HEK293 (cell line): ENCODE data around the gene COMMD3.

Experiments used
- CTCF ChIA-PET: fragments of 350-600 bp; formaldehyde crosslinking; extraction: SDS; loops from one replicate; lab custom pipeline; 2021; ENCODE audit warnings: antibody characterized with exemption; lab: Yijun Ruan, JAX
- POLR2A ChIA-PET: fragments of 300-600 bp; formaldehyde crosslinking; extraction: SDS; loops from one replicate; lab custom pipeline; 2020; ENCODE audit warnings: antibody characterized with exemption, inconsistent platforms; lab: Yijun Ruan, JAX
- H3K27ac ChIP-seq: fragments of 200-500 bp; sonication (Bioruptor generic); 2 replicates; pipeline ENCODE4 v1.5.1; 2014; ENCODE audit warnings: low read depth, low read length, control low read depth, inconsistent platforms; ENCODE audit errors: extremely low read depth
- H3K36me3 ChIP-seq, 2 experiments: fragments of 200-500 bp in 1 of 2; sonication (Bioruptor generic) in 1 of 2; 1 replicate in 1 of 2; 2 replicates in 1 of 2; pipeline ENCODE4 v1.5.1; 2014 to 2017; ENCODE audit warnings: inconsistent platforms in 2 of 2, low read length in 2 of 2; ENCODE audit not compliant: control insufficient read depth in 2 of 2, insufficient read depth in 1 of 2
- H3K4me1 ChIP-seq: fragments of 200-500 bp; sonication (Bioruptor generic); 2 replicates; pipeline ENCODE4 v1.5.1; 2014; ENCODE audit warnings: mild to moderate bottlenecking, low read length, inconsistent platforms; ENCODE audit not compliant: control insufficient read depth, insufficient read depth
- H3K4me3 ChIP-seq: 2 replicates; pipeline ENCODE4 v1.5.1; 2011; ENCODE audit warnings: low read depth, mild to moderate bottlenecking, control low read depth, low read length, moderate library complexity
- H3K9me3 ChIP-seq: fragments of 200-500 bp; sonication (Bioruptor generic); 2 replicates; pipeline ENCODE4 v1.5.1; 2014; ENCODE audit warnings: low read depth, low read length, inconsistent platforms; ENCODE audit not compliant: control insufficient read depth, insufficient read depth
- ATF2 ChIP-seq: fragments of 450-650 bp; formaldehyde crosslinking; IDR thresholded peaks from 2 replicates; pipeline ENCODE4 v1.5.1; 2016; ENCODE audit warnings: missing biosample characterization, missing genetic modification characterization, low read depth
- KLF16 ChIP-seq: fragments of 450-650 bp; formaldehyde crosslinking; IDR thresholded peaks from 2 replicates; pipeline ENCODE4 v1.5.1; 2017; ENCODE audit warnings: missing biosample characterization, missing genetic modification characterization
- MZF1 ChIP-seq: fragments of 450-650 bp; formaldehyde crosslinking; IDR thresholded peaks from 2 replicates; pipeline ENCODE4 v1.5.1; 2017; ENCODE audit warnings: missing biosample characterization, missing genetic modification characterization, borderline replicate concordance
- SP2 ChIP-seq: fragments of 450-650 bp; formaldehyde crosslinking; IDR thresholded peaks from 2 replicates; pipeline ENCODE4 v1.5.1; 2016; ENCODE audit warnings: missing biosample characterization, missing genetic modification characterization
- WT1 ChIP-seq: fragments of 450-650 bp; formaldehyde crosslinking; IDR thresholded peaks from 2 replicates; pipeline ENCODE4 v1.5.1; 2016; ENCODE audit warnings: missing biosample characterization, missing genetic modification characterization
- YY1 ChIP-seq: fragments of 450-650 bp; formaldehyde crosslinking; IDR thresholded peaks from 2 replicates; pipeline ENCODE4 v1.5.1; 2018; ENCODE audit warnings: missing biosample characterization, missing genetic modification characterization
- ZBTB17 ChIP-seq: fragments of 450-650 bp; formaldehyde crosslinking; IDR thresholded peaks from 2 replicates; pipeline ENCODE4 v1.5.1; 2016; ENCODE audit warnings: missing biosample characterization, missing genetic modification characterization
- ZBTB20 ChIP-seq: fragments of 450-650 bp; formaldehyde crosslinking; IDR thresholded peaks from 2 replicates; pipeline ENCODE4 v1.5.1; 2016; ENCODE audit warnings: missing biosample characterization, missing genetic modification characterization
- ZBTB26 ChIP-seq: fragments of 450-650 bp; formaldehyde crosslinking; optimal IDR thresholded peaks from 2 replicates; pipeline ENCODE3; 2016; ENCODE audit warnings: missing biosample characterization, mild to moderate bottlenecking, missing genetic modification characterization
- ZBTB8A ChIP-seq: fragments of 450-650 bp; formaldehyde crosslinking; IDR thresholded peaks from 2 replicates; pipeline ENCODE4 v1.5.1; 2016; ENCODE audit warnings: missing biosample characterization, missing genetic modification characterization
- ZNF239 ChIP-seq: fragments of 450-650 bp; formaldehyde crosslinking; IDR thresholded peaks from 2 replicates; pipeline ENCODE4 v1.5.1; 2016; ENCODE audit warnings: missing biosample characterization, missing genetic modification characterization
- ZNF24 ChIP-seq: fragments of 450-650 bp; formaldehyde crosslinking; IDR thresholded peaks from 2 replicates; pipeline ENCODE4 v1.5.1; 2016; ENCODE audit warnings: missing biosample characterization, missing genetic modification characterization
- ZNF394 ChIP-seq: fragments of 450-650 bp; formaldehyde crosslinking; IDR thresholded peaks from 2 replicates; pipeline ENCODE4 v1.5.1; 2016; ENCODE audit warnings: missing biosample characterization, missing genetic modification characterization, mild to moderate bottlenecking, moderate library complexity, borderline replicate concordance
- ZNF521 ChIP-seq: fragments of 450-650 bp; formaldehyde crosslinking; IDR thresholded peaks from 2 replicates; pipeline ENCODE4 v1.5.1; 2017; ENCODE audit warnings: missing biosample characterization, mild to moderate bottlenecking, missing genetic modification characterization
- ZNF610 ChIP-seq: fragments of 450-650 bp; formaldehyde crosslinking; IDR thresholded peaks from 2 replicates; pipeline ENCODE4 v1.5.1; 2016; ENCODE audit warnings: missing biosample characterization, missing genetic modification characterization, borderline replicate concordance
- ZNF621 ChIP-seq: fragments of 450-650 bp; formaldehyde crosslinking; IDR thresholded peaks from 2 replicates; pipeline ENCODE4 v1.5.1; 2017; ENCODE audit warnings: missing biosample characterization, missing genetic modification characterization
- ZNF704 ChIP-seq: fragments of 450-650 bp; formaldehyde crosslinking; IDR thresholded peaks from 2 replicates; pipeline ENCODE4 v1.5.1; 2016; ENCODE audit warnings: missing biosample characterization, missing genetic modification characterization
- ZNF792 ChIP-seq: fragments of 450-650 bp; formaldehyde crosslinking; IDR thresholded peaks from 2 replicates; pipeline ENCODE4 v1.5.1; 2016; ENCODE audit warnings: missing biosample characterization, missing genetic modification characterization
- ZSCAN30 ChIP-seq: fragments of 450-650 bp; IDR thresholded peaks from 2 replicates; pipeline ENCODE4 v1.5.1; 2018; ENCODE audit warnings: missing biosample characterization, mild to moderate bottlenecking, missing genetic modification characterization, moderate library complexity
- TF ChIP-seq, protein P1 (sequence below): fragments of 450-650 bp; formaldehyde crosslinking; IDR thresholded peaks from 2 replicates; pipeline ENCODE4 v1.5.1; 2017; ENCODE audit warnings: missing biosample characterization, missing genetic modification characterization
- TF ChIP-seq, protein P2 (sequence below): fragments of 450-650 bp; formaldehyde crosslinking; IDR thresholded peaks from 2 replicates; pipeline ENCODE4 v1.5.1; 2016; ENCODE audit warnings: missing biosample characterization, missing genetic modification characterization
- TF ChIP-seq, protein P3 (sequence below): fragments of 450-650 bp; IDR thresholded peaks from 2 replicates; pipeline ENCODE4 v1.5.1; 2018; ENCODE audit warnings: missing biosample characterization, mild to moderate bottlenecking, missing genetic modification characterization
- TF ChIP-seq, protein P4 (sequence below): fragments of 450-650 bp; formaldehyde crosslinking; conservative IDR thresholded peaks from 2 replicates; pipeline ENCODE4 v1.5.1; 2016; ENCODE audit warnings: low read depth, missing biosample characterization, missing genetic modification characterization

Gene COMMD3

GRCh38 chr10:22316286-22317075, at the start of gene COMMD3:
COMMD3 (plus strand) TSS chr10:22316388; CDS start chr10:22316418, 30 bp downstream.
- Histone ChIP-seq H3K9me3 (no peaks in the 10 kb centered on the region), H3K4me3 (peak within 1 kb of the TSS; percentile 75), H3K27ac (peak within 1 kb of the TSS; percentile 96), H3K4me1 (peaks cover 14% of the 10 kb centered on the region; the same call in 1 of the 2 replicates), H3K36me3 (no peaks in the 10 kb centered on the region)
- ChIA-PET POLR2A (interaction anchor here (1.0 to 4.5 kb wide), 12 partner anchors 8 to 320 kb away, joined by 3 to 37 read pairs (median 6); partner anchors contain the start of genes DNAJC1 and SPAG6), CTCF (interaction anchor here (0.7 to 1.2 kb wide), 6 partner anchors 83 to 819 kb away, joined by 3 read pairs; no protein-coding TSS in a partner anchor)
- TF ChIP-seq ZBTB17 (tag by site-specific recombination) = peak; percentile 71
- no peak for TF ChIP-seq ZNF621 (tag by site-specific recombination)
- peak; percentile 90 for TF ChIP-seq ZNF792 (tag by site-specific recombination)
- peak; percentile 59; the same call in 1 of the 2 replicates for TF ChIP-seq ZBTB20 (tag by site-specific recombination)
- TF ChIP-seq ZNF704 (tag by site-specific recombination) = no peak
- TF ChIP-seq ZNF24 (tag by site-specific recombination) = peak; percentile 40; the same call in 1 of the 2 replicates
- TF ChIP-seq, protein P1, sequence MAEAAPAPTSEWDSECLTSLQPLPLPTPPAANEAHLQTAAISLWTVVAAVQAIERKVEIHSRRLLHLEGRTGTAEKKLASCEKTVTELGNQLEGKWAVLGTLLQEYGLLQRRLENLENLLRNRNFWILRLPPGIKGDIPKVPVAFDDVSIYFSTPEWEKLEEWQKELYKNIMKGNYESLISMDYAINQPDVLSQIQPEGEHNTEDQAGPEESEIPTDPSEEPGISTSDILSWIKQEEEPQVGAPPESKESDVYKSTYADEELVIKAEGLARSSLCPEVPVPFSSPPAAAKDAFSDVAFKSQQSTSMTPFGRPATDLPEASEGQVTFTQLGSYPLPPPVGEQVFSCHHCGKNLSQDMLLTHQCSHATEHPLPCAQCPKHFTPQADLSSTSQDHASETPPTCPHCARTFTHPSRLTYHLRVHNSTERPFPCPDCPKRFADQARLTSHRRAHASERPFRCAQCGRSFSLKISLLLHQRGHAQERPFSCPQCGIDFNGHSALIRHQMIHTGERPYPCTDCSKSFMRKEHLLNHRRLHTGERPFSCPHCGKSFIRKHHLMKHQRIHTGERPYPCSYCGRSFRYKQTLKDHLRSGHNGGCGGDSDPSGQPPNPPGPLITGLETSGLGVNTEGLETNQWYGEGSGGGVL = no peak
- no peak for TF ChIP-seq ZNF521 (tag by site-specific recombination)
- no peak for TF ChIP-seq WT1
- TF ChIP-seq, protein P2, sequence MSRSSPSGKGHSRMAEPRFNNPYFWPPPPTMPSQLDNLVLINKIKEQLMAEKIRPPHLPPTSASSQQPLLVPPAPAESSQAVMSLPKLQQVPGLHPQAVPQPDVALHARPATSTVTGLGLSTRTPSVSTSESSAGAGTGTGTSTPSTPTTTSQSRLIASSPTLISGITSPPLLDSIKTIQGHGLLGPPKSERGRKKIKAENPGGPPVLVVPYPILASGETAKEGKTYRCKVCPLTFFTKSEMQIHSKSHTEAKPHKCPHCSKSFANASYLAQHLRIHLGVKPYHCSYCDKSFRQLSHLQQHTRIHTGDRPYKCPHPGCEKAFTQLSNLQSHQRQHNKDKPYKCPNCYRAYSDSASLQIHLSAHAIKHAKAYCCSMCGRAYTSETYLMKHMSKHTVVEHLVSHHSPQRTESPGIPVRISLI (tag by site-specific recombination) = no peak
- TF ChIP-seq ZBTB8A (tag by site-specific recombination) = peak; percentile 65; the same call in 1 of the 2 replicates
- no peak for TF ChIP-seq ZNF239 (tag by site-specific recombination)
- no peak for TF ChIP-seq ATF2 (tag by site-specific recombination)
- TF ChIP-seq MZF1 (tag by site-specific recombination) = 0 out of 2 replicates have a peak, but pooled peaks have one; percentile 12
- TF ChIP-seq ZNF394 (tag by site-specific recombination) = peak; percentile 95
- TF ChIP-seq ZSCAN30 (tag by site-specific recombination) = peak; percentile 28; the same call in 1 of the 2 replicates
- peak; percentile 47; the same call in 1 of the 2 replicates for TF ChIP-seq KLF16 (tag by site-specific recombination)
- no peak for TF ChIP-seq SP2 (tag by site-specific recombination)
- TF ChIP-seq ZNF610 (tag by site-specific recombination) = peak; percentile 15; the same call in 1 of the 2 replicates
- TF ChIP-seq ZBTB26 = peak; percentile 86
- TF ChIP-seq YY1 (tag by site-specific recombination) = peak; percentile 62; the same call in 1 of the 2 replicates
- TF ChIP-seq, protein P3, sequence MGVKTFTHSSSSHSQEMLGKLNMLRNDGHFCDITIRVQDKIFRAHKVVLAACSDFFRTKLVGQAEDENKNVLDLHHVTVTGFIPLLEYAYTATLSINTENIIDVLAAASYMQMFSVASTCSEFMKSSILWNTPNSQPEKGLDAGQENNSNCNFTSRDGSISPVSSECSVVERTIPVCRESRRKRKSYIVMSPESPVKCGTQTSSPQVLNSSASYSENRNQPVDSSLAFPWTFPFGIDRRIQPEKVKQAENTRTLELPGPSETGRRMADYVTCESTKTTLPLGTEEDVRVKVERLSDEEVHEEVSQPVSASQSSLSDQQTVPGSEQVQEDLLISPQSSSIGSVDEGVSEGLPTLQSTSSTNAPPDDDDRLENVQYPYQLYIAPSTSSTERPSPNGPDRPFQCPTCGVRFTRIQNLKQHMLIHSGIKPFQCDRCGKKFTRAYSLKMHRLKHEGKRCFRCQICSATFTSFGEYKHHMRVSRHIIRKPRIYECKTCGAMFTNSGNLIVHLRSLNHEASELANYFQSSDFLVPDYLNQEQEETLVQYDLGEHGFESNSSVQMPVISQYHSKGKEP (tag by site-specific recombination) = 0 out of 2 replicates have a peak, but pooled peaks have one; percentile 30
- TF ChIP-seq, protein P4, sequence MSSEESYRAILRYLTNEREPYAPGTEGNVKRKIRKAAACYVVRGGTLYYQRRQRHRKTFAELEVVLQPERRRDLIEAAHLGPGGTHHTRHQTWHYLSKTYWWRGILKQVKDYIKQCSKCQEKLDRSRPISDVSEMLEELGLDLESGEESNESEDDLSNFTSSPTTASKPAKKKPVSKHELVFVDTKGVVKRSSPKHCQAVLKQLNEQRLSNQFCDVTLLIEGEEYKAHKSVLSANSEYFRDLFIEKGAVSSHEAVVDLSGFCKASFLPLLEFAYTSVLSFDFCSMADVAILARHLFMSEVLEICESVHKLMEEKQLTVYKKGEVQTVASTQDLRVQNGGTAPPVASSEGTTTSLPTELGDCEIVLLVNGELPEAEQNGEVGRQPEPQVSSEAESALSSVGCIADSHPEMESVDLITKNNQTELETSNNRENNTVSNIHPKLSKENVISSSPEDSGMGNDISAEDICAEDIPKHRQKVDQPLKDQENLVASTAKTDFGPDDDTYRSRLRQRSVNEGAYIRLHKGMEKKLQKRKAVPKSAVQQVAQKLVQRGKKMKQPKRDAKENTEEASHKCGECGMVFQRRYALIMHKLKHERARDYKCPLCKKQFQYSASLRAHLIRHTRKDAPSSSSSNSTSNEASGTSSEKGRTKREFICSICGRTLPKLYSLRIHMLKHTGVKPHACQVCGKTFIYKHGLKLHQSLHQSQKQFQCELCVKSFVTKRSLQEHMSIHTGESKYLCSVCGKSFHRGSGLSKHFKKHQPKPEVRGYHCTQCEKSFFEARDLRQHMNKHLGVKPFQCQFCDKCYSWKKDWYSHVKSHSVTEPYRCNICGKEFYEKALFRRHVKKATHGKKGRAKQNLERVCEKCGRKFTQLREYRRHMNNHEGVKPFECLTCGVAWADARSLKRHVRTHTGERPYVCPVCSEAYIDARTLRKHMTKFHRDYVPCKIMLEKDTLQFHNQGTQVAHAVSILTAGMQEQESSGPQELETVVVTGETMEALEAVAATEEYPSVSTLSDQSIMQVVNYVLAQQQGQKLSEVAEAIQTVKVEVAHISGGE = peak; percentile 87
